Ovary (tissue), 3 donors: ENCODE results near the gene C1QTNF12.

Experiments
- EP300 ChIP-seq: sonication (generic); formaldehyde crosslinking; IDR thresholded peaks from one replicate; pipeline ENCODE4 v1.6.1; 2017; ENCODE audit warnings: antibody characterized with exemption
- POLR2A ChIP-seq: fragments of 450-650 bp; IDR thresholded peaks from one replicate; pipeline ENCODE4 v1.6.1; 2017; ENCODE audit warnings: antibody characterized with exemption, mild to moderate bottlenecking, moderate library complexity
- TF ChIP-seq, protein P1 (sequence below), 3 donors: fragments of 450-650 bp in 2 of 3; fragments of 200-600 bp in 1 of 3; IDR thresholded peaks; one replicate each; pipeline versions ENCODE4 v1.5.1 to v1.8.0; 2016 to 2022; ENCODE audit warnings: antibody characterized with exemption in 3 of 3, mild to moderate bottlenecking in 1 of 3
- donor health status: DM: no; HTN: no; CAD: no.

DNA sequence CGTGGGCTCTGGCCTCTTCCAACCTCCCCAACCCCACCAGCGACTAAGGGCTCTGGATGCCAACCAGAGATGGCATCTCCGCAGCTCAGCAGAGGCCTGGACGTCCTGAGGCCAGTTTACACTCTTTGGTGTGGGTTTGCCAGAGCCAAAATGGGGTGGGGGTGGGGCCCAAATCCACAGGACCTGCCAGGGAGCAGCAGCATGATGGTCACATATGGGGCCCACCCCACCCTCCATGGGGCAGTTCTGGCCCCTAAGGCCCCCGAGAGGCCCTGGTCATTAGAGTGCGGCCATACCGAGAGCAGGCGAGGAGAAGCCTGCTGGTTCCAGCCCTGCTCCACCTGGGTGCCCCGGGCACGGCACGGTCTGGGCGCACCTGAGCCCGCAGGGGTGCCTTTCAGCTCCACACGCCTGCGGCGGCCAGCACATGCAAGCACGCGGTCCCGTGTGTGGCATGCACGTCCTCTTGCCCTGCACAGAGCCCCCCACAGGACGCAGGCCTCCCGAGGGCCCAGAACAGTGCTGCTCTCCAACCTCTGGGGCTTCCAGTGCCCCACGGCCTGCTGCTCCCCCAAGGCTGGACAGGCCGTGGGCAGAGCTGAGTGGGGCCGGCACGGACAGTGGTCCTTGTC lies 4.8 kb downstream of the C1QTNF12 start:
- TF ChIP-seq, protein P1, sequence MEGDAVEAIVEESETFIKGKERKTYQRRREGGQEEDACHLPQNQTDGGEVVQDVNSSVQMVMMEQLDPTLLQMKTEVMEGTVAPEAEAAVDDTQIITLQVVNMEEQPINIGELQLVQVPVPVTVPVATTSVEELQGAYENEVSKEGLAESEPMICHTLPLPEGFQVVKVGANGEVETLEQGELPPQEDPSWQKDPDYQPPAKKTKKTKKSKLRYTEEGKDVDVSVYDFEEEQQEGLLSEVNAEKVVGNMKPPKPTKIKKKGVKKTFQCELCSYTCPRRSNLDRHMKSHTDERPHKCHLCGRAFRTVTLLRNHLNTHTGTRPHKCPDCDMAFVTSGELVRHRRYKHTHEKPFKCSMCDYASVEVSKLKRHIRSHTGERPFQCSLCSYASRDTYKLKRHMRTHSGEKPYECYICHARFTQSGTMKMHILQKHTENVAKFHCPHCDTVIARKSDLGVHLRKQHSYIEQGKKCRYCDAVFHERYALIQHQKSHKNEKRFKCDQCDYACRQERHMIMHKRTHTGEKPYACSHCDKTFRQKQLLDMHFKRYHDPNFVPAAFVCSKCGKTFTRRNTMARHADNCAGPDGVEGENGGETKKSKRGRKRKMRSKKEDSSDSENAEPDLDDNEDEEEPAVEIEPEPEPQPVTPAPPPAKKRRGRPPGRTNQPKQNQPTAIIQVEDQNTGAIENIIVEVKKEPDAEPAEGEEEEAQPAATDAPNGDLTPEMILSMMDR (IDR thresholded peaks at IDR 0.05): no peak
- no peak for TF ChIP-seq POLR2A
- TF ChIP-seq EP300: no peak
